Stimulated activated CD8-positive, alpha-beta memory T cell treated with anti-CD3 and anti-CD28 coated beads, Interleukin-4, amount 100 ng/mL, for 24 hours (primary cell): ENCODE results near the gene KIF26A.
"Not testable (repeated sequence)": the region's sequence is repeated elsewhere in the genome, so short reads cannot be mapped to it uniquely, and the experiment has no call there.

Experiments used
- DNase-seq: peaks from one replicate; pipeline ENCODE4 v3.0.0-alpha.2; 2020; ENCODE audit warnings: low read depth

The KIF26A gene

GRCh38 chr14:104222396-104223036 lies 84.1 kb downstream of the KIF26A start:
- no peak for DNase-seq

GRCh38 chr14:104223101-104224041 lies 85.0 kb downstream of the KIF26A start:
- no peak for DNase-seq

- DNase-seq, result no peak
These were observed 85.7 kb downstream of the KIF26A start for GRCh38 chr14:104224131-104224505.

GRCh38 chr14:104224506-104225277 lies 86.3 kb downstream of the KIF26A start:
- DNase-seq, result peak; percentile 24

- not testable (repeated sequence) for DNase-seq
These were observed 87.1 kb downstream of the KIF26A start for GRCh38 chr14:104225278-104226190.

- DNase-seq, result no peak
These were observed 88.3 kb downstream of the KIF26A start for GRCh38 chr14:104226421-104227383.

- no peak for DNase-seq
These were observed 89.4 kb downstream of the KIF26A start for GRCh38 chr14:104227806-104228205.

GRCh38 chr14:104228221-104228620 lies 89.8 kb downstream of the KIF26A start:
- DNase-seq, result no peak

- DNase-seq, result no peak
These were observed 90.5 kb downstream of the KIF26A start for GRCh38 chr14:104228716-104229533.

- DNase-seq, result no peak
These were observed 91.2 kb downstream of the KIF26A start for GRCh38 chr14:104229534-104230055.

- no peak for DNase-seq
These were observed 91.9 kb downstream of the KIF26A start for GRCh38 chr14:104230119-104230815.
